Vagina (tissue), 2 donors: ENCODE data around the gene SLC25A25. TPM values are rescaled to one million over a fixed set of nuclear protein-coding genes. Genes with fewer than 3 reads are reported as not detected.

ENCODE experiments used
- DNase-seq, 2 donors: peaks; one replicate each; pipeline ENCODE4 v3.0.0-alpha.2; 2017; ENCODE audit errors: extremely low spot score in 2 of 2
- H3K27ac ChIP-seq: fragments of 200-600 bp; sonication (generic); one replicate; pipeline ENCODE4 v1.5.1; 2019
- H3K27me3 ChIP-seq: fragments of 200-600 bp; sonication (generic); one replicate; pipeline ENCODE4 v1.5.1; 2019
- H3K36me3 ChIP-seq, 2 donors: fragments of 200-600 bp; sonication (generic); one replicate each; pipeline ENCODE4 v1.5.1; 2017 to 2019
- H3K4me1 ChIP-seq: fragments of 200-600 bp; sonication (generic); one replicate; pipeline ENCODE4 v1.5.1; 2019
- H3K4me3 ChIP-seq, 2 donors: fragments of 200-600 bp; sonication (generic); 1 replicate in 1 of 2; 2 replicates in 1 of 2; pipeline ENCODE4 v1.5.1; 2016 to 2019
- H3K9me3 ChIP-seq: fragments of 200-600 bp; sonication (generic); one replicate; pipeline ENCODE4 v1.5.1; 2019
- CTCF ChIP-seq, 3 experiments: fragments of 450-650 bp in 2 of 3; fragments of 200-600 bp in 1 of 3; sonication (generic) in 1 of 3; IDR thresholded peaks; one replicate each; pipeline ENCODE4 v1.5.1; 2017 to 2019; ENCODE audit warnings: antibody characterized with exemption in 3 of 3, mild to moderate bottlenecking in 2 of 3, moderate library complexity in 2 of 3
- POLR2A ChIP-seq, 2 donors: fragments of 450-650 bp; IDR thresholded peaks; one replicate each; pipeline ENCODE4 v1.6.1; 2017; ENCODE audit warnings: antibody characterized with exemption in 2 of 2, mild to moderate bottlenecking in 2 of 2, moderate library complexity in 2 of 2
- POLR2AphosphoS5 ChIP-seq, 2 donors: sonication (generic); formaldehyde crosslinking; IDR thresholded peaks; one replicate each; pipeline ENCODE4 v1.9.0; 2017; ENCODE audit warnings: antibody characterized with exemption in 2 of 2, mild to moderate bottlenecking in 2 of 2, low read depth in 1 of 2; ENCODE audit not compliant: insufficient read depth in 1 of 2
- intact Hi-C: fragments of 100-400 bp; cut with DNase I; formaldehyde crosslinking; loops from one replicate; pipeline ENCODE4 v1.15.1; 2023
- total RNA-seq: library from RNA; depleted of rRNA; stranded (reverse); fragments of >200 nt; gene quantifications from one replicate; pipeline ENCODE4 v1.2.3, GENCODE V29; 2016

Gene SLC25A25
- total RNA-seq, 1 donor from 2014 or later: 44.4 TPM

- no peak overlapping the region for H3K4me3 ChIP-seq
- peaks cover 60% of the 10 kb centered on the region for H3K4me1 ChIP-seq
- peak overlapping the region; percentile 18 for H3K27ac ChIP-seq
- no peak for DNase-seq
- no peaks in the 10 kb centered on the region for H3K36me3 ChIP-seq
- intact Hi-C loops: no loop called here
- no peak for TF ChIP-seq POLR2A (IDR thresholded peaks at IDR 0.05)
- TF ChIP-seq POLR2AphosphoS5 (IDR thresholded peaks at IDR 0.05; ENCODE audit: insufficient read depth in 1 of 2, low read depth in 1 of 2): no peak
- TF ChIP-seq CTCF (IDR thresholded peaks at IDR 0.05): no peak
- H3K27me3 ChIP-seq: no peaks in the 10 kb centered on the region
- no peaks in the 10 kb centered on the region for H3K9me3 ChIP-seq
These were observed 17.9 kb downstream of the SLC25A25 start for GRCh38 chr9:128085943-128086342.

GRCh38 chr9:128087262-128087661 is 19.2 kb downstream of the SLC25A25 start:
- intact Hi-C loops: no loop called here
- DNase-seq: no peak
- no peaks in the 10 kb centered on the region for H3K36me3 ChIP-seq
- no peak overlapping the region for H3K4me3 ChIP-seq
- peaks cover 60% of the 10 kb centered on the region for H3K4me1 ChIP-seq
- H3K27ac ChIP-seq: no peak overlapping the region
- no peaks in the 10 kb centered on the region for H3K9me3 ChIP-seq
- TF ChIP-seq CTCF (IDR thresholded peaks at IDR 0.05) (no peak), POLR2AphosphoS5 (IDR thresholded peaks at IDR 0.05; ENCODE audit: insufficient read depth in 1 of 2, low read depth in 1 of 2) (no peak)
- H3K27me3 ChIP-seq: no peaks in the 10 kb centered on the region

- TF ChIP-seq CTCF (IDR thresholded peaks at IDR 0.05) (no peak), POLR2A (IDR thresholded peaks at IDR 0.05) (no peak), POLR2AphosphoS5 (IDR thresholded peaks at IDR 0.05; ENCODE audit: insufficient read depth in 1 of 2, low read depth in 1 of 2) (no peak)
These were observed 20.4 kb downstream of the SLC25A25 start for GRCh38 chr9:128088253-128088945.

GRCh38 chr9:128089299-128089698 is 21.3 kb downstream of the SLC25A25 start:
- Histone ChIP-seq H3K27ac (peak overlapping the region; percentile 27), H3K4me1 (peaks cover 64% of the 10 kb centered on the region), H3K4me3 (no peak overlapping the region), H3K9me3 (no peaks in the 10 kb centered on the region), H3K27me3 (no peaks in the 10 kb centered on the region), H3K36me3 (no peaks in the 10 kb centered on the region)
- DNase-seq: no peak
- intact Hi-C loops: no loop called here
- TF ChIP-seq POLR2AphosphoS5 (IDR thresholded peaks at IDR 0.05; ENCODE audit: insufficient read depth in 1 of 2, low read depth in 1 of 2) (no peak), CTCF (IDR thresholded peaks at IDR 0.05) (no peak), POLR2A (IDR thresholded peaks at IDR 0.05) (no peak)

More at GRCh38 chr9:128088253-128088945, 20.4 kb downstream of the SLC25A25 start:
- no peaks in the 10 kb centered on the region for H3K27me3 ChIP-seq
- no peaks in the 10 kb centered on the region for H3K36me3 ChIP-seq
- no peaks in the 10 kb centered on the region for H3K9me3 ChIP-seq
- intact Hi-C loops: no loop called here
- peak overlapping the region; percentile 40 for H3K27ac ChIP-seq
- DNase-seq: no peak
- no peak overlapping the region for H3K4me3 ChIP-seq
- peaks cover 64% of the 10 kb centered on the region for H3K4me1 ChIP-seq

GRCh38 chr9:128091144-128091543 is 23.1 kb downstream of the SLC25A25 start:
- intact Hi-C loops: no loop called here
- H3K4me3 ChIP-seq: peak overlapping the region; percentile 15 to 29

More at GRCh38 chr9:128091144-128091543, 23.1 kb downstream of the SLC25A25 start:
- H3K36me3 ChIP-seq: no peaks in the 10 kb centered on the region
- no peaks in the 10 kb centered on the region for H3K27me3 ChIP-seq
- no peaks in the 10 kb centered on the region for H3K9me3 ChIP-seq
- TF ChIP-seq POLR2AphosphoS5 (IDR thresholded peaks at IDR 0.05; ENCODE audit: insufficient read depth in 1 of 2, low read depth in 1 of 2) (peak in 1 of 2 donors; percentile 19), POLR2A (IDR thresholded peaks at IDR 0.05) (no peak)
- DNase-seq: no peak
- peak overlapping the region; percentile 91 for H3K27ac ChIP-seq
- peaks cover 69% of the 10 kb centered on the region for H3K4me1 ChIP-seq
